ENCODE data around the gene SORCS3. TPM values are rescaled to one million over a fixed set of nuclear protein-coding genes. Genes with fewer than 3 reads are reported as not detected.

SORCS3 gene
- total and polyA plus RNA-seq, 2 of the 4 experiments (the other 2 are of a cell fraction) = not detected

DNA sequence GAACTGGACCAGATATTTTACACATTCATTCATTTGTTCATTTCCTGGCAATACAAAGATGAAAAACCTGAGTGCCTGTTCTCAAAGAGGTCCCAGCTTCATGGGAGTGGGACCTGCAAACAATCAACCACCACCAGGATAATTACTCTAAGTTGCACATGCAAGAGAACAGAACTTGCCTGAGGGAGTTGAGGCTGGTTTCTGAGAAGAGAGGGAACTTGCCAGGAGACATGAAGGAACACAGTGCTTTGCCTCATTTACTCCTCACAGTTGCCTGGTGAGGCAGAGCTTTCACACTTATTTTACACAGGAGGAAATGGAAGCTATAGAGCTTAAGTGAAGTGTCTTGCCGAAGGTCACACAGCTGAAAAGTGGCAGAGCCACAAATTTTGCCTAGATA is 170.1 kb downstream of the SORCS3 start:
- Histone ChIP-seq H2BK20ac (ENCODE audit: low read depth, low read length) (no peak overlapping the region), H3K18ac (ENCODE audit: low read depth, low read length) (no peak overlapping the region), H3K4me1 (ENCODE audit: control insufficient read depth, insufficient read depth, low read length) (no peaks in the 10 kb centered on the region), H4K8ac (ENCODE audit: low read depth in 2 of 2, low read length in 2 of 2) (no peak overlapping the region), H3K36me3 (ENCODE audit: control insufficient read depth, insufficient read depth, low read length) (no peaks in the 10 kb centered on the region), H3K4me3 (ENCODE audit: insufficient read depth, low read depth, low read length) (no peak overlapping the region), H3K4me2 (ENCODE audit: low read depth, low read length) (no peak overlapping the region), H2BK15ac (ENCODE audit: low read depth, low read length) (no peak overlapping the region), H3K14ac (replicated peaks; ENCODE audit: low read depth, low read length) (no peak overlapping the region), H3K9me3 (ENCODE audit: control insufficient read depth, insufficient read depth, low read length) (peaks cover 12% of the 10 kb centered on the region), H2BK5ac (ENCODE audit: low read depth, low read length, poor library complexity, severe bottlenecking) (no peak overlapping the region), H3K79me1 (ENCODE audit: low read depth in 1 of 2, low read length in 2 of 2) (no peaks in the 10 kb centered on the region), H3K9me1 (ENCODE audit: insufficient read depth, low read length) (no peaks in the 10 kb centered on the region), H3K4ac (ENCODE audit: low read depth, low read length) (no peak overlapping the region), H3K9ac (ENCODE audit: low read depth, low read length) (no peak overlapping the region), H2BK120ac (ENCODE audit: low read depth, low read length) (no peak overlapping the region), H4K20me1 (ENCODE audit: insufficient read depth, low read length) (no peaks in the 10 kb centered on the region), H2AFZ (replicated peaks; ENCODE audit: low read length, poor library complexity) (no peak overlapping the region), H2AK5ac (ENCODE audit: low read depth, low read length) (no peak overlapping the region), H3K27me3 (ENCODE audit: control insufficient read depth, insufficient read depth, low read length) (no peaks in the 10 kb centered on the region), H2AK9ac (replicated peaks; ENCODE audit: low read depth, low read length, poor library complexity) (no peak overlapping the region), H3K27ac (ENCODE audit: insufficient read depth, low read length) (no peak overlapping the region), H4K91ac (ENCODE audit: insufficient read depth, low read depth, low read length) (no peak overlapping the region), H3K23ac (ENCODE audit: low read depth, low read length) (no peak overlapping the region), H3K56ac (ENCODE audit: extremely low read depth, insufficient read depth, low read length) (no peak overlapping the region), H4K5ac (ENCODE audit: low read depth, low read length) (no peak overlapping the region)
- no TSS peak for BruUV-seq (replicated peaks)
- DNase-seq (no peak), ATAC-seq (ENCODE audit: low read depth) (no peak)
- dilution Hi-C loops (cut with HindIII; ENCODE audit: low sequenced_read_pairs, unreplicated experiment) (no loop called here), intact Hi-C loops (cut with micrococcal nuclease) (no loop called here), in situ Hi-C loops (cut with MboI; ENCODE audit: low sequenced_read_pairs) (no loop called here)
- no CpG with 5 or more reads among the region's 1 CpG for WGBS, 2 experiments (ENCODE audit: extremely low coverage in 2 of 2, insufficient read length in 1 of 2)
- ChIA-PET CTCF (no interaction called here), POLR2A (ENCODE audit: unreplicated experiment) (no interaction called here)
- TF ChIP-seq CHD1 (IDR thresholded peaks at IDR 0.05; ENCODE audit: low read depth, low read length) (no peak), NFE2L2 (IDR thresholded peaks at IDR 0.05; ENCODE audit: low read depth, low read length) (no peak), SMC3 (IDR thresholded peaks at IDR 0.05; ENCODE audit: low read depth, low read length) (no peak), RAD21 (IDR thresholded peaks at IDR 0.05; ENCODE audit: low read length) (no peak), RCOR1 (IDR thresholded peaks at IDR 0.05; ENCODE audit: insufficient replicate concordance, low read length) (no peak), BHLHE40 (IDR thresholded peaks at IDR 0.05; ENCODE audit: low read depth, low read length) (no peak), MAZ (IDR thresholded peaks at IDR 0.05; ENCODE audit: borderline replicate concordance, low read depth, low read length) (no peak)
- TF ChIP-seq, protein P1, sequence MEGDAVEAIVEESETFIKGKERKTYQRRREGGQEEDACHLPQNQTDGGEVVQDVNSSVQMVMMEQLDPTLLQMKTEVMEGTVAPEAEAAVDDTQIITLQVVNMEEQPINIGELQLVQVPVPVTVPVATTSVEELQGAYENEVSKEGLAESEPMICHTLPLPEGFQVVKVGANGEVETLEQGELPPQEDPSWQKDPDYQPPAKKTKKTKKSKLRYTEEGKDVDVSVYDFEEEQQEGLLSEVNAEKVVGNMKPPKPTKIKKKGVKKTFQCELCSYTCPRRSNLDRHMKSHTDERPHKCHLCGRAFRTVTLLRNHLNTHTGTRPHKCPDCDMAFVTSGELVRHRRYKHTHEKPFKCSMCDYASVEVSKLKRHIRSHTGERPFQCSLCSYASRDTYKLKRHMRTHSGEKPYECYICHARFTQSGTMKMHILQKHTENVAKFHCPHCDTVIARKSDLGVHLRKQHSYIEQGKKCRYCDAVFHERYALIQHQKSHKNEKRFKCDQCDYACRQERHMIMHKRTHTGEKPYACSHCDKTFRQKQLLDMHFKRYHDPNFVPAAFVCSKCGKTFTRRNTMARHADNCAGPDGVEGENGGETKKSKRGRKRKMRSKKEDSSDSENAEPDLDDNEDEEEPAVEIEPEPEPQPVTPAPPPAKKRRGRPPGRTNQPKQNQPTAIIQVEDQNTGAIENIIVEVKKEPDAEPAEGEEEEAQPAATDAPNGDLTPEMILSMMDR (conservative IDR thresholded peaks at IDR 0.05; ENCODE audit: low read depth, low read length) = no peak

Measured in IMR-90 (cell line).